NCI-H1048 (cell line): Measurements from ENCODE around the gene FNBP1.
"Not testable (repeated sequence)": the region's sequence is repeated elsewhere in the genome, so short reads cannot be mapped to it uniquely, and the experiment has no call there.

Source experiments
- DNase-seq: peaks from one replicate; lab custom pipeline; 2025; lab: John Stamatoyannopoulos, UW

The FNBP1 gene

GRCh38 chr9:129991139-129991538 is 51.9 kb downstream of the FNBP1 start:
- not testable (repeated sequence) for DNase-seq

GRCh38 chr9:129990269-129991010 is 52.5 kb downstream of the FNBP1 start:
- no peak for DNase-seq

GRCh38 chr9:129989740-129990139 is 53.2 kb downstream of the FNBP1 start:
- no peak for DNase-seq

GRCh38 chr9:129989362-129989708 is 53.7 kb downstream of the FNBP1 start:
- no peak for DNase-seq

- DNase-seq: no peak
These were observed 54.2 kb downstream of the FNBP1 start for GRCh38 chr9:129988607-129989361.

GRCh38 chr9:129987941-129988340 is 55.0 kb downstream of the FNBP1 start:
- DNase-seq: no peak

GRCh38 chr9:129987047-129987446 is 55.9 kb downstream of the FNBP1 start:
- DNase-seq: no peak

- DNase-seq: not testable (repeated sequence)
These were observed 58.4 kb downstream of the FNBP1 start for GRCh38 chr9:129984589-129984988.

- no peak for DNase-seq
These were observed 59.1 kb downstream of the FNBP1 start for GRCh38 chr9:129983891-129984290.

GRCh38 chr9:129981180-129981907 is 61.6 kb downstream of the FNBP1 start:
- no peak for DNase-seq

- not testable (repeated sequence) for DNase-seq
These were observed 62.8 kb downstream of the FNBP1 start for GRCh38 chr9:129980224-129980623.

GRCh38 chr9:129979071-129979745 is 63.8 kb downstream of the FNBP1 start:
- no peak for DNase-seq

GRCh38 chr9:129972816-129973215 is 70.2 kb downstream of the FNBP1 start:
- no peak for DNase-seq

GRCh38 chr9:129968690-129969485 is 74.1 kb downstream of the FNBP1 start:
- no peak for DNase-seq

GRCh38 chr9:129964901-129965734 is 77.9 kb downstream of the FNBP1 start:
- no peak for DNase-seq

GRCh38 chr9:129962889-129963703 is 79.9 kb downstream of the FNBP1 start:
- DNase-seq: no peak

- no peak for DNase-seq
These were observed 80.5 kb downstream of the FNBP1 start for GRCh38 chr9:129962451-129962864.

GRCh38 chr9:129958796-129959195 is 84.2 kb downstream of the FNBP1 start:
- DNase-seq: no peak

- no peak for DNase-seq
These were observed 88.0 kb downstream of the FNBP1 start for GRCh38 chr9:129954868-129955550.
